ENCODE results near the gene CNTNAP5. TPM values are rescaled to one million over a fixed set of nuclear protein-coding genes. Genes with fewer than 3 reads are reported as not detected.
A peak's percentile ranks its signal among the peaks of the same experiment; 100 is the strongest.

The CNTNAP5 gene
- polyA plus RNA-seq: 2.2 TPM
- long read RNA-seq, donor 1: 0 reads
- long read RNA-seq, donor 2: 0 reads
- long read RNA-seq, donor 3: 0 reads
- long read RNA-seq, donor 4: 0 reads
- long read RNA-seq, donor 5: 0 reads
- long read RNA-seq, donor 6: 0 reads
- long read RNA-seq, donor 7: 0 reads
- long read RNA-seq, donor 8: 0 reads
- long read RNA-seq, donor 9: 0 reads
- long read RNA-seq, donor 10: 0 reads
- long read RNA-seq, donor 11: 0 reads

DNA sequence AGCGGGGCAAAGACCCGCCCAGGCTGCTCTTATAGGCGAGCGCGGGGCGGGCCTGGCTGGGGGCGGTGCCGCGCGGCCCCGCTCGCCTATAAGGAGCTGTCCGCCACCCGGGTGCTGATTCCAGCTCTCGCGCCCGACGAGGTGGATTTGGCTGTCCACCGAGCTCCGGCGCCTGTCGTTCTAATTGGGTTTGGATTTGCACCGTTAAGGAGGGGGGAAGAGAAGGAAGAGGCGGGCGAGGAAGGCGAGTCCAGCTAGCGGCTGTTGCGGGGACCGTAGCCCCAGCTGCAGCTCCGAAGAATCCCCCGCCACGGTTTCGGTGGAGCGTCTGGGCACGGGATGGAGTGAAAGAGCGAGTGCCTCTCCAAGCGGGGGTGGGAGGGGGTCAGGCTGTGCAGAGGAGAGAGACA, at the start of gene CNTNAP5:
Gene CNTNAP5 (plus strand): TSS at position 117 of the 410 bp plus-strand sequence. CDS start 364 bp downstream, outside the sequence.
- no peak within 1 kb of the TSS for H3K27ac ChIP-seq (ENCODE audit: low read length)
- H3K9me3 ChIP-seq (ENCODE audit: control insufficient read depth, low read depth, low read length): no peaks in the 10 kb centered on the region
- WGBS (ENCODE audit: insufficient coverage, low lambda C conversion rate): no CpG with 5 or more reads among the region's 37 CpGs
- H3K27me3 ChIP-seq (ENCODE audit: control insufficient read depth, insufficient read depth, low read length): peaks cover 34% of the 10 kb centered on the region
- H3K4me3 ChIP-seq (ENCODE audit: low read length): peak within 1 kb of the TSS; percentile 27
- DNase-seq: peak; percentile 37 to 60
- no peaks in the 10 kb centered on the region for H3K36me3 ChIP-seq (ENCODE audit: control insufficient read depth, insufficient read depth, low read length)
- H3K4me1 ChIP-seq (ENCODE audit: control insufficient read depth, insufficient read depth, low read length): peaks cover 9% of the 10 kb centered on the region

- Histone ChIP-seq H3K4me1 (ENCODE audit: control insufficient read depth, insufficient read depth, low read length) (no peaks in the 10 kb centered on the region), H3K27ac (ENCODE audit: low read length) (no peak overlapping the region), H3K36me3 (ENCODE audit: control insufficient read depth, insufficient read depth, low read length) (no peaks in the 10 kb centered on the region), H3K27me3 (ENCODE audit: control insufficient read depth, insufficient read depth, low read length) (no peaks in the 10 kb centered on the region), H3K4me3 (ENCODE audit: low read length) (no peak overlapping the region), H3K9me3 (ENCODE audit: control insufficient read depth, low read depth, low read length) (no peaks in the 10 kb centered on the region)
- DNase-seq: no peak
- WGBS (ENCODE audit: insufficient coverage, low lambda C conversion rate): no CpG with 5 or more reads among the region's 4 CpGs
Observed at GRCh38 chr2:123976054-123976648, 48.9 kb upstream of the CNTNAP5 start.

DNA sequence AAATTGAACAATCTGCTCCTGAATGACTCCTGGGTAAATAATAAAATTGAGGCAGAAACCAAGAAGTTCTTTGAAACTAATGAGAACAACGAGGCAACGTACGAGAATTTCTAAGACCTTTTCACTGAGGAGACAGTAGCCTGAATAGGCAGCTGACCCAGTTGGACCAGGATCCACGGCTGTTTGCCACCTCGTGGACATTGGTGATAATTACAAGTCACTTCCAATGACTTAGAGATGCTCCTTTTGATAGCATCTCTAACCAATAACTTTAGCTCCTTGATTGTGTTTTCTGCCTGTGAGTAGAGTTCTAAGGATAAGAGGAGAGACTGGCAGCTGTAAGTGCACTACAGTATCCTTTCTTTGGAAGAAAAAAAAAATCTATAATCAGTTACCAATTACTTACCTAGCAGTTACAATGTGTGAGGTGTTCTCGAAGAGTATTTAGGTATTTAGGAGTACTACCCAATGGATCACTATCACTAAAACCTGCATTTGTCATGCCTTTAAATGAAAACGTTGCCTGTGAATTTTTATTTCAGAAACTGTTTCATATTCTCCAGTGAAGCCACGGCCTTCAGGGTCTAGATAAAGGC, 31.3 kb upstream of the CNTNAP5 start:
- H3K4me1 ChIP-seq (ENCODE audit: control insufficient read depth, insufficient read depth, low read length): no peaks in the 10 kb centered on the region
- no peaks in the 10 kb centered on the region for H3K9me3 ChIP-seq (ENCODE audit: control insufficient read depth, low read depth, low read length)
- 0% methylated on average over 1 of the region's 8 CpGs for WGBS (ENCODE audit: insufficient coverage, low lambda C conversion rate)
- H3K4me3 ChIP-seq (ENCODE audit: low read length): no peak overlapping the region
- no peaks in the 10 kb centered on the region for H3K36me3 ChIP-seq (ENCODE audit: control insufficient read depth, insufficient read depth, low read length)
- peak; percentile 9 to 22 for DNase-seq
- H3K27me3 ChIP-seq (ENCODE audit: control insufficient read depth, insufficient read depth, low read length): no peaks in the 10 kb centered on the region
- H3K27ac ChIP-seq (ENCODE audit: low read length): no peak overlapping the region

DNA sequence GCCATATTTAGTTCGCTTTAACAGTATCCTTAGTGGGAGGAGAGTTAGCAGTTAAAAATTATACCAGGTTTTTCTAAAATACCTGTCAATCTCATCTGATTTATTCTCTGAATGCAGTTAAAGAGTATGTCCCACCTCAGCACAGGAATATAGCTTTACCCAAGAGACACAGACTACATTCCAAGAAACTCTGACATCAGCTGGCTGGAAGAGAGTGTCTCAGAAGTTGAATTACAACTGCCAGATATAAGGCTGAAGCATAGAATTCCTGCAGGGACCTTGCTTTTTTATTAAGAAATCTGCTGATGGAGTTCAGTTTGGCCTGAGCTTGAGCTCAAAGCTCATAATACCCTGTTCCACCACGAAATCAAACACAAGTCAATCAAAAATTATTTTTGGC, 25.4 kb upstream of the CNTNAP5 start:
- WGBS (ENCODE audit: insufficient coverage, low lambda C conversion rate): 80% methylated on average over 1 of the region's 2 CpGs
- Histone ChIP-seq H3K27ac (ENCODE audit: low read length) (no peak overlapping the region), H3K9me3 (ENCODE audit: control insufficient read depth, low read depth, low read length) (no peaks in the 10 kb centered on the region), H3K4me1 (ENCODE audit: control insufficient read depth, insufficient read depth, low read length) (no peaks in the 10 kb centered on the region), H3K36me3 (ENCODE audit: control insufficient read depth, insufficient read depth, low read length) (no peaks in the 10 kb centered on the region), H3K4me3 (ENCODE audit: low read length) (no peak overlapping the region), H3K27me3 (ENCODE audit: control insufficient read depth, insufficient read depth, low read length) (no peaks in the 10 kb centered on the region)
- DNase-seq: no peak

DNA sequence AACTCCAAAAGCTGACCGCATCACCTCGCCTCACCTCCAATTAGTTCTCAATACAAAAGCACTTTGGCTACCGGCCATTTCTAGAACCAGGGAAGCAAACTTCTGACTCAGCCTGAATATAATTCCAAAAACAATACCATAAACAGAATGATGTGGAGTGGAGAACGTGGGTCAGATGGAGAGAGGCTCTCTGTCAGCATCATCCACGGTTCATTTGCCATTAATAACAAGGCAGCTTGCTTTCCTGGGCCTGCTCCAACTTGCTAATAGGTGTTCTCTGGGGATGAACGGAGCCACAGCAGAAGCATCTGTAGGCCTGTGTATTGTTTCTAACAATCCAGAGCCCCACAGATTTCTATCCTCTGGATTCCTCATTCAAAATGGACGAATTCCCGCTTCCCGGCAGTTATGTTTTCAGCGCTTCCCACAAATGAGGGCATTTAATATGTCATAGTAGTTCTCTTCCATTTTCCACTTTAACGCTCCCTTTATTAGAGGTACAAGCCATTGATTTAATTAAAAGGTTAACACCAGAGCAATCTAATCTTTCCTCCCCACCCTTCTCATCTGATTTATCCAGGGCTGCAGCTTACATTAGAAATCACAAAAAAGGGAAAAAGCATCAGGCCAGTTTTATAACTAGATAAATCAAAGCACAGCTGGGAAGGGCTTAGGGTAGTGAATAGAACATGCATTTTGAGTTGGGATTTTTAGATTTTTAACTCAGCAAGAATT, 23.2 kb upstream of the CNTNAP5 start:
- no peaks in the 10 kb centered on the region for H3K4me1 ChIP-seq (ENCODE audit: control insufficient read depth, insufficient read depth, low read length)
- WGBS (ENCODE audit: insufficient coverage, low lambda C conversion rate): 60% methylated on average over 2 of the region's 11 CpGs
- H3K9me3 ChIP-seq (ENCODE audit: control insufficient read depth, low read depth, low read length): no peaks in the 10 kb centered on the region
- no peak for DNase-seq
- no peak overlapping the region for H3K27ac ChIP-seq (ENCODE audit: low read length)
- H3K4me3 ChIP-seq (ENCODE audit: low read length): no peak overlapping the region
- H3K36me3 ChIP-seq (ENCODE audit: control insufficient read depth, insufficient read depth, low read length): no peaks in the 10 kb centered on the region
- H3K27me3 ChIP-seq (ENCODE audit: control insufficient read depth, insufficient read depth, low read length): no peaks in the 10 kb centered on the region

DNA sequence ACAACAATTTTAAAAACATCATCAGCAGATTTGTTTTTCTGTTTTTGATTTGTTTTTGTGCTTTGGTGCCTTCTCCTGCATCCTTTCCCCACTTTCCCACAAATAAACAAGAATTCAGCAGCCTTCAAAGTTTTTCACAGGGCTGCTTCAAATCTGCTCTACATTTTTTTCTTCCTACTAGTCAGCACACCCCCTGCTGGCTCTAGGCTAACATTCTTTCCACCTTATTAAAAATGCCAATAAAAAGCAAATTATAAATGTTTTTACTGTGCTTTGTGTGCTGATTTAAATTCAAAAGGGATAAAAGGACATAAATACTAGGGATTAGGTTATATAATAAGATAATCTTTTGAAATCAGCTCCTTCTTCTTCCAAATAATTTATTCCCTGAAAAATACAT, 6.2 kb upstream of the CNTNAP5 start:
- no peaks in the 10 kb centered on the region for H3K4me1 ChIP-seq (ENCODE audit: control insufficient read depth, insufficient read depth, low read length)

GRCh38 chr2:124024561-124025170, 421 bp upstream of the CNTNAP5 start:
- DNase-seq: no peak
- no peaks in the 10 kb centered on the region for H3K9me3 ChIP-seq (ENCODE audit: control insufficient read depth, low read depth, low read length)
- peaks cover 34% of the 10 kb centered on the region for H3K27me3 ChIP-seq (ENCODE audit: control insufficient read depth, insufficient read depth, low read length)
- no peaks in the 10 kb centered on the region for H3K36me3 ChIP-seq (ENCODE audit: control insufficient read depth, insufficient read depth, low read length)
- 0% methylated on average over 1 of the region's 36 CpGs for WGBS (ENCODE audit: insufficient coverage, low lambda C conversion rate)
- H3K27ac ChIP-seq (ENCODE audit: low read length): no peak overlapping the region
- peaks cover 9% of the 10 kb centered on the region for H3K4me1 ChIP-seq (ENCODE audit: control insufficient read depth, insufficient read depth, low read length)
- peak overlapping the region; percentile 27 for H3K4me3 ChIP-seq (ENCODE audit: low read length)

More for the DNA sequence above, 6.2 kb upstream of the CNTNAP5 start:
- Histone ChIP-seq H3K4me3 (ENCODE audit: low read length) (no peak overlapping the region), H3K27ac (ENCODE audit: low read length) (no peak overlapping the region), H3K9me3 (ENCODE audit: control insufficient read depth, low read depth, low read length) (no peaks in the 10 kb centered on the region), H3K36me3 (ENCODE audit: control insufficient read depth, insufficient read depth, low read length) (no peaks in the 10 kb centered on the region), H3K27me3 (ENCODE audit: control insufficient read depth, insufficient read depth, low read length) (peaks cover 6% of the 10 kb centered on the region)
- no peak for DNase-seq

GRCh38 chr2:124025891-124026434, 876 bp downstream of the CNTNAP5 start:
- Histone ChIP-seq H3K4me3 (ENCODE audit: low read length) (peak overlapping the region; percentile 5), H3K4me1 (ENCODE audit: control insufficient read depth, insufficient read depth, low read length) (peaks cover 9% of the 10 kb centered on the region), H3K9me3 (ENCODE audit: control insufficient read depth, low read depth, low read length) (no peaks in the 10 kb centered on the region), H3K27ac (ENCODE audit: low read length) (no peak overlapping the region), H3K36me3 (ENCODE audit: control insufficient read depth, insufficient read depth, low read length) (no peaks in the 10 kb centered on the region), H3K27me3 (ENCODE audit: control insufficient read depth, insufficient read depth, low read length) (peaks cover 34% of the 10 kb centered on the region)
- WGBS (ENCODE audit: insufficient coverage, low lambda C conversion rate): no CpG with 5 or more reads among the region's 14 CpGs
- DNase-seq: no peak

- peaks cover 9% of the 10 kb centered on the region for H3K4me1 ChIP-seq (ENCODE audit: control insufficient read depth, insufficient read depth, low read length)
- no peak for DNase-seq
- no peaks in the 10 kb centered on the region for H3K9me3 ChIP-seq (ENCODE audit: control insufficient read depth, low read depth, low read length)
- no peak overlapping the region for H3K27ac ChIP-seq (ENCODE audit: low read length)
- no CpG with 5 or more reads among the region's 2 CpGs for WGBS (ENCODE audit: insufficient coverage, low lambda C conversion rate)
- no peak overlapping the region for H3K4me3 ChIP-seq (ENCODE audit: low read length)
- H3K36me3 ChIP-seq (ENCODE audit: control insufficient read depth, insufficient read depth, low read length): no peaks in the 10 kb centered on the region
- peaks cover 34% of the 10 kb centered on the region for H3K27me3 ChIP-seq (ENCODE audit: control insufficient read depth, insufficient read depth, low read length)
Observed at GRCh38 chr2:124026503-124026902, 1.4 kb downstream of the CNTNAP5 start.

- Histone ChIP-seq H3K4me3 (ENCODE audit: low read length) (no peak overlapping the region), H3K27me3 (ENCODE audit: control insufficient read depth, insufficient read depth, low read length) (peaks cover 34% of the 10 kb centered on the region), H3K27ac (ENCODE audit: low read length) (no peak overlapping the region), H3K4me1 (ENCODE audit: control insufficient read depth, insufficient read depth, low read length) (peaks cover 9% of the 10 kb centered on the region), H3K36me3 (ENCODE audit: control insufficient read depth, insufficient read depth, low read length) (no peaks in the 10 kb centered on the region), H3K9me3 (ENCODE audit: control insufficient read depth, low read depth, low read length) (no peaks in the 10 kb centered on the region)
- peak; percentile 55 to 58 for DNase-seq
- WGBS (ENCODE audit: insufficient coverage, low lambda C conversion rate): no CpG with 5 or more reads among the region's 4 CpGs
Observed at GRCh38 chr2:124027182-124027581, 2.1 kb downstream of the CNTNAP5 start.
